SK-N-SH (cell line): ENCODE data around the gene SIM2.

ENCODE experiments used
- CHD2 ChIP-seq: fragments of 150-350 bp; IDR thresholded peaks from 2 replicates; pipeline ENCODE4 v1.6.1; 2018; ENCODE audit warnings: low read length; ENCODE audit not compliant: partially characterized antibody
- CTCF ChIP-seq: fragments of 200-600 bp; sonication (generic); IDR thresholded peaks from 2 replicates; pipeline ENCODE4 v1.6.1; 2017; ENCODE audit warnings: antibody characterized with exemption, mild to moderate bottlenecking, moderate library complexity
- EP300 ChIP-seq, 2 experiments: IDR thresholded peaks; 2 replicates each; pipeline versions ENCODE4 v1.4.0 to v1.6.1; 2012; ENCODE audit warnings: borderline replicate concordance in 1 of 2, low read depth in 1 of 2, low read length in 1 of 2
- FOXM1 ChIP-seq: IDR thresholded peaks from 2 replicates; pipeline ENCODE4 v1.4.0; 2012; ENCODE audit warnings: low read depth, mild to moderate bottlenecking
- JUND ChIP-seq: IDR thresholded peaks from 2 replicates; pipeline ENCODE4 v1.4.0; 2012
- MAX ChIP-seq: IDR thresholded peaks from 2 replicates; pipeline ENCODE4 v1.4.0; 2012; ENCODE audit warnings: low read depth
- MXI1 ChIP-seq: IDR thresholded peaks from 2 replicates; pipeline ENCODE4 v1.6.1; 2012; ENCODE audit warnings: mild to moderate bottlenecking, low read depth, low read length, improper control_type of control experiment
- POLR2AphosphoS5 ChIP-seq: IDR thresholded peaks from 2 replicates; pipeline ENCODE4 v1.6.1; 2012; ENCODE audit warnings: low read depth, low read length
- RCOR1 ChIP-seq: fragments of 150-350 bp; IDR thresholded peaks from 2 replicates; pipeline ENCODE4 v1.6.1; 2017; ENCODE audit warnings: antibody characterized with exemption, low read length
- RFX5 ChIP-seq: IDR thresholded peaks from 2 replicates; pipeline ENCODE4 v1.6.1; 2012; ENCODE audit warnings: mild to moderate bottlenecking, improper control_type of control experiment, low read length
- SIN3A ChIP-seq: IDR thresholded peaks from 2 replicates; pipeline ENCODE4 v1.6.1; 2012; ENCODE audit warnings: low read depth, mild to moderate bottlenecking, low read length, moderate library complexity, borderline replicate concordance
- SMC3 ChIP-seq: IDR thresholded peaks from 2 replicates; pipeline ENCODE4 v1.6.1; 2012; ENCODE audit warnings: low read depth, low read length, improper control_type of control experiment
- TAF1 ChIP-seq: IDR thresholded peaks from 2 replicates; pipeline ENCODE4 v1.6.1; 2012; ENCODE audit warnings: low read depth, mild to moderate bottlenecking, low read length, moderate library complexity, borderline replicate concordance

GRCh38 chr21:36688324-36688723 lies 10.6 kb upstream of the SIM2 start:
- no peak for TF ChIP-seq SIN3A
- no peak for TF ChIP-seq CTCF
- no peak for TF ChIP-seq MXI1
- no peak for TF ChIP-seq RCOR1
- no peak for TF ChIP-seq RFX5
- TF ChIP-seq JUND: no peak
- TF ChIP-seq POLR2AphosphoS5: no peak
- TF ChIP-seq CHD2: no peak
- no peak for TF ChIP-seq MAX
- no peak for TF ChIP-seq FOXM1
- TF ChIP-seq SMC3: no peak
- TF ChIP-seq TAF1: no peak
- no peak for TF ChIP-seq EP300 (IDR thresholded peaks at IDR 0.05; ENCODE audit: borderline replicate concordance in 1 of 2, low read depth in 1 of 2, low read length in 1 of 2)
